OCI-LY7 (cell line): ENCODE data around the gene TRIM40.

Experiments
- CTCF ChIP-seq: fragments of 200-600 bp; sonication (generic); conservative IDR thresholded peaks from 2 replicates; pipeline ENCODE4 v1.5.1; 2014; ENCODE audit warnings: mild to moderate bottlenecking, antibody characterized with exemption, low read length, moderate library complexity, mixed read lengths
- EZH2phosphoT487 ChIP-seq: fragments of 200-600 bp; sonication (generic); IDR thresholded peaks from 2 replicates; pipeline ENCODE4 v1.6.1; 2018; ENCODE audit warnings: low read depth, borderline replicate concordance, mild to moderate bottlenecking, mixed run types, antibody characterized with exemption, low read length, moderate library complexity, mixed read lengths

- TF ChIP-seq CTCF (no peak), EZH2phosphoT487 (no peak)
These were observed 50.0 kb downstream of the TRIM40 start for GRCh38 chr6:30185846-30186484.
